H1 (cell line): ENCODE data around the gene RNF130. TPM values are rescaled to one million over a fixed set of nuclear protein-coding genes. Genes with fewer than 3 reads are reported as not detected.

Experiments
- CTCF ChIA-PET: fragments of 300-600 bp; sonication (Branson Sonifier 250); formaldehyde crosslinking; loops from one replicate; lab custom pipeline; 2021; ENCODE audit not compliant: partially characterized antibody; lab: Charles Lee
- POLR2A ChIA-PET: fragments of 300-600 bp; sonication (Branson Sonifier 250); formaldehyde crosslinking; loops from one replicate; lab custom pipeline; 2021; ENCODE audit warnings: inconsistent platforms; ENCODE audit not compliant: partially characterized antibody; lab: Charles Lee
- DNase-seq, 2 experiments: peaks; one replicate each; pipeline versions ENCODE4 v3.0.0 to v3.0.0-alpha.2; 2010 to 2022; ENCODE audit warnings: low spot score in 2 of 2, low read depth in 1 of 2, mixed read lengths in 1 of 2
- FAIRE-seq: peaks from 2 replicates; lab custom pipeline; 2011; peaks lifted over from hg19 to GRCh38; lab: Jason Lieb, UNC
- H2AFZ ChIP-seq: 2 replicates; pipeline ENCODE4 v1.8.1; 2012; ENCODE audit warnings: low read length, inconsistent platforms
- H2AK5ac ChIP-seq: 2 replicates; pipeline ENCODE4 v1.6.1; 2013; ENCODE audit warnings: low read depth, low read length
- H2BK120ac ChIP-seq: replicated peaks from 2 replicates; pipeline ENCODE3; 2013; ENCODE audit warnings: low read depth, low read length, inconsistent platforms
- H2BK12ac ChIP-seq: 2 replicates; pipeline ENCODE4 v1.6.1; 2013; ENCODE audit warnings: low read depth, low read length
- H2BK15ac ChIP-seq: 2 replicates; pipeline ENCODE4 v1.6.1; 2013; ENCODE audit warnings: low read length
- H2BK20ac ChIP-seq: 2 replicates; pipeline ENCODE4 v1.6.1; 2013; ENCODE audit warnings: low read length
- H2BK5ac ChIP-seq: 2 replicates; pipeline ENCODE4 v1.6.1; 2013; ENCODE audit warnings: low read depth, low read length
- H3K14ac ChIP-seq: 2 replicates; pipeline ENCODE4 v1.6.1; 2013; ENCODE audit warnings: inconsistent platforms; ENCODE audit not compliant: insufficient read length
- H3K18ac ChIP-seq: 2 replicates; pipeline ENCODE4 v1.6.1; 2013; ENCODE audit warnings: low read length; ENCODE audit errors: extremely low read depth
- H3K23ac ChIP-seq: 2 replicates; pipeline ENCODE4 v1.6.1; 2013; ENCODE audit warnings: inconsistent platforms; ENCODE audit not compliant: insufficient read length
- H3K23me2 ChIP-seq: 2 replicates; pipeline ENCODE4 v1.6.1; 2013; ENCODE audit warnings: low read depth, low read length
- H3K27ac ChIP-seq: 2 replicates; pipeline ENCODE4 v1.6.1; 2011; ENCODE audit warnings: low read depth, low read length, inconsistent platforms
- H3K27me3 ChIP-seq, 4 experiments: replicated peaks in 1 of 4; 1 replicate in 1 of 4; 2 replicates in 3 of 4; pipeline versions ENCODE4 v1.6.1 to v1.8.1; 2011 to 2013; ENCODE audit warnings: low read length in 3 of 4, mild to moderate bottlenecking in 3 of 4, inconsistent platforms in 2 of 4, mixed read lengths in 2 of 4, moderate library complexity in 1 of 4; ENCODE audit not compliant: control insufficient read depth in 3 of 4, insufficient read depth in 3 of 4; ENCODE audit errors: extremely low read depth in 1 of 4
- H3K36me3 ChIP-seq, 4 experiments: 2 replicates each; pipeline versions ENCODE4 v1.6.1 to v1.8.1; 2011 to 2013; ENCODE audit warnings: mild to moderate bottlenecking in 4 of 4, low read length in 3 of 4, moderate library complexity in 2 of 4, control low read depth in 1 of 4, inconsistent platforms in 1 of 4; ENCODE audit not compliant: insufficient read depth in 4 of 4, control insufficient read depth in 2 of 4
- H3K4ac ChIP-seq: replicated peaks from 2 replicates; pipeline ENCODE3; 2013; ENCODE audit warnings: low read length, low read depth, mixed read lengths, inconsistent platforms; ENCODE audit not compliant: insufficient read length
- H3K4me1 ChIP-seq, 4 experiments: replicated peaks in 1 of 4; 1 replicate in 1 of 4; 2 replicates in 3 of 4; pipeline versions ENCODE4 v1.6.1 to v1.8.1; 2011 to 2013; ENCODE audit warnings: low read length in 3 of 4, inconsistent platforms in 2 of 4, mixed read lengths in 1 of 4; ENCODE audit not compliant: insufficient read depth in 4 of 4, control insufficient read depth in 3 of 4
- H3K4me2 ChIP-seq, 2 experiments: 2 replicates each; pipeline versions ENCODE4 v1.6.1 to v1.8.1; 2011 to 2013; ENCODE audit warnings: low read depth in 2 of 2, low read length in 2 of 2, control low read depth in 1 of 2, inconsistent platforms in 1 of 2, mild to moderate bottlenecking in 1 of 2; ENCODE audit not compliant: insufficient read depth in 1 of 2
- H3K4me3 ChIP-seq, 4 experiments: fragments of 200-600, 300-600 bp in 1 of 4; sonication (generic), shearing (Covaris generic), sonication (Bioruptor Twin) in 1 of 4; 2 replicates each; pipeline versions ENCODE4 v1.5.1 to v1.8.1; 2011 to 2016; ENCODE audit warnings: low read length in 4 of 4, low read depth in 3 of 4, control low read depth in 2 of 4, inconsistent platforms in 2 of 4, mild to moderate bottlenecking in 2 of 4, mixed read lengths in 1 of 4, moderate library complexity in 1 of 4; ENCODE audit not compliant: insufficient read depth in 2 of 4; ENCODE audit errors: extremely low read depth in 1 of 4
- H3K56ac ChIP-seq: replicated peaks from 2 replicates; pipeline ENCODE3; 2013; ENCODE audit warnings: low read depth, mild to moderate bottlenecking, mixed read lengths, low read length, inconsistent platforms; ENCODE audit not compliant: insufficient read length
- H3K79me1 ChIP-seq: 2 replicates; pipeline ENCODE4 v1.6.1; 2013; ENCODE audit warnings: low read depth, low read length, control low read depth
- H3K79me2 ChIP-seq, 2 experiments: 2 replicates each; pipeline versions ENCODE4 v1.6.1 to v1.8.1; 2012 to 2013; ENCODE audit warnings: low read length in 2 of 2, mild to moderate bottlenecking in 2 of 2, inconsistent platforms in 1 of 2; ENCODE audit not compliant: insufficient read depth in 2 of 2, control insufficient read depth in 1 of 2
- H3K9ac ChIP-seq, 4 experiments: replicated peaks in 1 of 4; 1 replicate in 1 of 4; 2 replicates in 3 of 4; pipeline versions ENCODE4 v1.6.1 to v1.8.1; 2011 to 2013; ENCODE audit warnings: low read depth in 3 of 4, low read length in 3 of 4, control low read depth in 2 of 4, mild to moderate bottlenecking in 2 of 4, moderate library complexity in 2 of 4, inconsistent platforms in 1 of 4; ENCODE audit errors: extremely low read depth in 1 of 4
- H3K9me3 ChIP-seq, 2 experiments: 2 replicates each; pipeline versions ENCODE4 v1.6.1 to v1.8.1; 2012 to 2013; ENCODE audit warnings: mild to moderate bottlenecking in 2 of 2, moderate library complexity in 2 of 2, control low read depth in 1 of 2, inconsistent platforms in 1 of 2, low read depth in 1 of 2, low read length in 1 of 2, mixed read lengths in 1 of 2; ENCODE audit not compliant: insufficient read depth in 2 of 2
- H4K20me1 ChIP-seq, 2 experiments: replicated peaks in 1 of 2; 2 replicates each; pipeline versions ENCODE3 to v1.8.1; 2011 to 2013; ENCODE audit warnings: inconsistent platforms in 2 of 2, low read length in 2 of 2, mild to moderate bottlenecking in 1 of 2; ENCODE audit not compliant: insufficient read depth in 2 of 2, control insufficient read depth in 1 of 2
- H4K5ac ChIP-seq: 2 replicates; pipeline ENCODE4 v1.6.1; 2013; ENCODE audit warnings: low read length, low read depth, mixed read lengths, inconsistent platforms; ENCODE audit not compliant: insufficient read length
- H4K8ac ChIP-seq: 2 replicates; pipeline ENCODE4 v1.8.0; 2013; ENCODE audit warnings: mild to moderate bottlenecking, moderate library complexity, low read length, inconsistent platforms; ENCODE audit not compliant: insufficient read depth; ENCODE audit errors: extremely low read depth
- H4K91ac ChIP-seq: replicated peaks from 2 replicates; pipeline ENCODE3; 2013; ENCODE audit warnings: low read length, mixed read lengths, inconsistent platforms; ENCODE audit not compliant: insufficient read length
- ATF3 ChIP-seq: IDR thresholded peaks from 2 replicates; pipeline ENCODE4 v1.6.1; 2011; ENCODE audit warnings: low read depth, mild to moderate bottlenecking, low read length; ENCODE audit not compliant: insufficient read depth
- BACH1 ChIP-seq: IDR thresholded peaks from 2 replicates; pipeline ENCODE4 v1.6.1; 2012; ENCODE audit warnings: low read length, improper control_type of control experiment
- BCL11A ChIP-seq, 2 experiments: IDR thresholded peaks; one replicate each; pipeline ENCODE4 v1.6.1; 2011; ENCODE audit warnings: low read depth in 2 of 2, low read length in 2 of 2, mild to moderate bottlenecking in 2 of 2
- CBX8 ChIP-seq: fragments of 300-800, 300-1000 bp; sonication (generic); IDR thresholded peaks from 2 replicates; pipeline ENCODE4 v1.7.1; 2016; ENCODE audit warnings: low read depth, low read length, borderline replicate concordance
- CHD1 ChIP-seq: IDR thresholded peaks from 2 replicates; pipeline ENCODE4 v1.6.1; 2012; ENCODE audit warnings: low read depth, low read length, improper control_type of control experiment
- CHD2 ChIP-seq: IDR thresholded peaks from 2 replicates; pipeline ENCODE4 v1.6.1; 2012; ENCODE audit warnings: low read length, improper control_type of control experiment
- EGR1 ChIP-seq: IDR thresholded peaks from 2 replicates; pipeline ENCODE4 v1.6.1; 2011; ENCODE audit warnings: low read depth, low read length, borderline replicate concordance
- EP300 ChIP-seq, 2 experiments: IDR thresholded peaks; 1 replicate in 1 of 2; 2 replicates in 1 of 2; pipeline ENCODE4 v1.6.1; 2011 to 2012; ENCODE audit warnings: low read depth in 2 of 2, low read length in 2 of 2, mild to moderate bottlenecking in 2 of 2, borderline replicate concordance in 1 of 2, inconsistent platforms in 1 of 2, moderate library complexity in 1 of 2
- EZH2 ChIP-seq: fragments of 200-600 bp; sonication (generic); IDR thresholded peaks from 2 replicates; pipeline ENCODE4 v1.7.1; 2012; ENCODE audit warnings: low read depth, mild to moderate bottlenecking, moderate library complexity, low read length, inconsistent platforms; ENCODE audit not compliant: severe bottlenecking
- HDAC2 ChIP-seq, 2 experiments: fragments of 300-600 bp in 1 of 2; sonication (generic) in 1 of 2; IDR thresholded peaks; 2 replicates each; pipeline ENCODE4 v1.6.1; 2011 to 2012; ENCODE audit warnings: low read depth in 2 of 2, low read length in 2 of 2, mild to moderate bottlenecking in 2 of 2, moderate library complexity in 2 of 2, borderline replicate concordance in 1 of 2, inconsistent platforms in 1 of 2
- KDM1A ChIP-seq: fragments of 200-600, 300-600 bp; sonication (generic); IDR thresholded peaks from 2 replicates; pipeline ENCODE4 v1.7.1; 2016; ENCODE audit warnings: mild to moderate bottlenecking, low read length, borderline replicate concordance
- RAD21 ChIP-seq, 2 experiments: IDR thresholded peaks in 1 of 2; conservative IDR thresholded peaks in 1 of 2; 2 replicates each; pipeline ENCODE4 v1.6.1; 2011; ENCODE audit warnings: low read depth in 2 of 2, low read length in 2 of 2, improper control_type of control experiment in 1 of 2, inconsistent platforms in 1 of 2, mild to moderate bottlenecking in 1 of 2, moderate library complexity in 1 of 2
- SP2 ChIP-seq: IDR thresholded peaks from 2 replicates; pipeline ENCODE4 v1.6.1; 2012; ENCODE audit warnings: mild to moderate bottlenecking, low read length, inconsistent platforms
- WGBS, 2 experiments: shearing (Covaris generic) in 1 of 2; methylation state at CpG; one replicate each; pipeline versions ENCODE4 v1.1.6 to v1.1.7; 2013 to 2015; ENCODE audit warnings: low lambda C conversion rate in 2 of 2, mixed read lengths in 2 of 2, inconsistent platforms in 1 of 2, low coverage in 1 of 2, missing lambda C conversion rate in 1 of 2; ENCODE audit not compliant: insufficient replicate concordance in 2 of 2, insufficient coverage in 1 of 2, insufficient read length in 1 of 2; ENCODE audit errors: extremely low coverage in 1 of 2, missing lambda C conversion rate in 1 of 2; 5-methylcytosine and 5-hydroxymethylcytosine counted together
- polyA plus RNA-seq, 7 experiments: library from polyadenylated mRNA; depleted of rRNA in 3 of 7; stranded (reverse) in 5 of 7; unstranded in 2 of 7; fragments of >200 nt in 5 of 7; fragments of 200-250 nt in 2 of 7; gene quantifications; 1 replicate in 5 of 7; 2 replicates in 1 of 7; 4 replicates in 1 of 7; pipeline versions ENCODE4 v1.2.1 to v1.2.3, GENCODE V29; 2011 to 2013; ENCODE audit warnings: missing spikeins in 2 of 7, mixed read lengths in 2 of 7
- total RNA-seq: library from RNA; stranded (reverse); fragmentation: NEBNext Ultra II Directional; extraction: Animal tissue kit (Norgen Biotek cat#: 25700); gene quantifications from 2 replicates; pipeline ENCODE4 v1.2.1, GENCODE V29; 2021

RNF130 gene
- total and polyA plus RNA-seq, 2 of the 8 experiments (the other 6 are each of a cell fraction or from before 2014, with no cell fraction given) = 65.1 to 70.0 TPM

- Histone ChIP-seq H3K36me3 (peaks cover 3 to 17% (median 6%) of the 10 kb centered on the region in 4 experiments; a peak in 6 of 8 replicates), H3K27ac (no peak overlapping the region), H3K23ac (no peak overlapping the region), H2BK5ac (no peak overlapping the region), H2BK20ac (no peak overlapping the region), H3K23me2 (no peaks in the 10 kb centered on the region), H3K4me1 (no peaks in the 10 kb centered on the region), H3K27me3 (no peaks in the 10 kb centered on the region), H4K91ac (no peak overlapping the region), H2BK12ac (no peak overlapping the region), H3K4me2 (no peak overlapping the region), H3K9ac (no peak overlapping the region), H3K14ac (no peak overlapping the region), H2BK120ac (no peak overlapping the region), H2BK15ac (no peak overlapping the region), H4K5ac (no peak overlapping the region), H2AK5ac (no peak overlapping the region), H3K79me2 (no peaks in the 10 kb centered on the region), H3K4me3 (no peak overlapping the region), H3K18ac (no peak overlapping the region), H2AFZ (no peak overlapping the region), H3K79me1 (no peaks in the 10 kb centered on the region), H4K8ac (no peak overlapping the region), H3K9me3 (no peaks in the 10 kb centered on the region), H3K4ac (no peak overlapping the region), H4K20me1 (peaks cover 0 to 2% of the 10 kb centered on the region in 2 experiments), H3K56ac (no peak overlapping the region)
- 92% methylated on average over 6 of the region's 6 CpGs; no CpG with 5 or more reads in 1 of the 2 experiments for WGBS, 2 experiments
- FAIRE-seq (no peak), DNase-seq (peak in 1 of 2 experiments; percentile 26)
- ChIA-PET POLR2A (interaction anchor here (1.4 kb wide), 1 partner anchor 10 kb away, joined by 3 read pairs; no protein-coding TSS in a partner anchor), CTCF (interaction anchor here (0.6 to 1.3 kb wide), 3 partner anchors 12 to 97 kb away, joined by 3 to 4 read pairs (median 3); no protein-coding TSS in a partner anchor)
- TF ChIP-seq CHD1 (no peak), SP2 (no peak), BCL11A (IDR thresholded peaks at IDR 0.05; ENCODE audit: low read depth in 2 of 2, low read length in 2 of 2) (no peak), EZH2 (no peak), HDAC2 (IDR thresholded peaks at IDR 0.05; ENCODE audit: borderline replicate concordance in 1 of 2, low read depth in 2 of 2, low read length in 2 of 2) (no peak), EP300 (IDR thresholded peaks at IDR 0.05; ENCODE audit: borderline replicate concordance in 1 of 2, low read depth in 2 of 2, low read length in 2 of 2) (no peak), BACH1 (no peak), ATF3 (no peak), KDM1A (no peak), EGR1 (no peak), RAD21 (IDR thresholded peaks at IDR 0.05 in 1 of 2, conservative IDR thresholded peaks at IDR 0.05 in 1 of 2; ENCODE audit: low read depth in 2 of 2, low read length in 2 of 2) (no peak), CHD2 (no peak), CBX8 (no peak)
These were observed 116.5 kb downstream of the RNF130 start for GRCh38 chr5:179955062-179955461.
